Mesangial cell (primary cell): Measurements from ENCODE around the gene CALR. TPM values are rescaled to one million over a fixed set of nuclear protein-coding genes. Genes with fewer than 3 reads are reported as not detected.

Source experiments
- total RNA-seq: library from RNA; depleted of rRNA; stranded (reverse); fragments of >200 nt; gene quantifications from 2 replicates; pipeline ENCODE4 v1.2.3, GENCODE V29; 2015

CALR gene
- total RNA-seq: 525 and 1,118 TPM in 2 replicates

GRCh38 chr19:12937927-12938778 is at the start of gene CALR:
CALR (plus strand) TSS chr19:12938609; CDS start chr19:12938680, 71 bp downstream.

DNA sequence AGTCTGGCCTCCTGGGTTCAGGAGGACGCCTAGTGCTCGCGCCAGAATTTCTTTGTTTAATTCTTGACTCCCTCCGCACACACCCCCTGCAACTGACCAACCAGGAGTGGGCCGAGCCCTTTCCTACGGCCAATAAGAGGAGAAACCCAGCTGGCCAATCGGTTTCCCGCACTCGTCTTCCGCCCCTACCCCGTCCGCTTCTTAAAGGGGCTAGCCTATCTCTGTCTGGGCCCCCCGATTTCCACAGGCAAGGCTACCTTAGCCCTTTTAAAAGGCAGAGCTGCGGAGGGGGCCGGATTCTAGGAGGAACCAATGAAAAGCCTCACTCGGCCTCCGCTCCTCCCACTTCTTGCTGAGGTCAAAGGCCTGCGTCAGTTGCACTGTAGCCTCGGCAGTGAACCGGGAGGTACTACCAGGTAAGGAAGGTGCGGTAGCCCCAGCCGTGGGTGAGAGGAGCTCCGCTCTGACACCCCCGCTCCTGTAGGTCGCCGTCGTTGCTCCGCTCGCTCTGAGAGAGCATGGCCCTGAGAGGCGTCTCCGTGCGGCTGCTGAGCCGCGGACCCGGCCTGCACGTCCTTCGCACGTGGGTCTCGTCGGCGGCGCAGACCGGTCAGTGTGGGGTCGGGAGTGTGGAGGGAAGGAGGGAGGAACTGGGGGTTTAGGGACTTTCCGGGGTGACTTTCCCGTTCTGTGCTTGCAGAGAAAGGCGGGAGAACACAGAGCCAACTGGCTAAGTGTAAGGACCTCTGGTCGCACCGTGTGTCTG is 47.4 kb upstream of the CALR start, which contains the start of gene GCDH:
Gene GCDH, plus strand, starts transcription at position 374 of the 766 bp plus-strand sequence. Its CDS starts 145 bp downstream, at position 519.

DNA sequence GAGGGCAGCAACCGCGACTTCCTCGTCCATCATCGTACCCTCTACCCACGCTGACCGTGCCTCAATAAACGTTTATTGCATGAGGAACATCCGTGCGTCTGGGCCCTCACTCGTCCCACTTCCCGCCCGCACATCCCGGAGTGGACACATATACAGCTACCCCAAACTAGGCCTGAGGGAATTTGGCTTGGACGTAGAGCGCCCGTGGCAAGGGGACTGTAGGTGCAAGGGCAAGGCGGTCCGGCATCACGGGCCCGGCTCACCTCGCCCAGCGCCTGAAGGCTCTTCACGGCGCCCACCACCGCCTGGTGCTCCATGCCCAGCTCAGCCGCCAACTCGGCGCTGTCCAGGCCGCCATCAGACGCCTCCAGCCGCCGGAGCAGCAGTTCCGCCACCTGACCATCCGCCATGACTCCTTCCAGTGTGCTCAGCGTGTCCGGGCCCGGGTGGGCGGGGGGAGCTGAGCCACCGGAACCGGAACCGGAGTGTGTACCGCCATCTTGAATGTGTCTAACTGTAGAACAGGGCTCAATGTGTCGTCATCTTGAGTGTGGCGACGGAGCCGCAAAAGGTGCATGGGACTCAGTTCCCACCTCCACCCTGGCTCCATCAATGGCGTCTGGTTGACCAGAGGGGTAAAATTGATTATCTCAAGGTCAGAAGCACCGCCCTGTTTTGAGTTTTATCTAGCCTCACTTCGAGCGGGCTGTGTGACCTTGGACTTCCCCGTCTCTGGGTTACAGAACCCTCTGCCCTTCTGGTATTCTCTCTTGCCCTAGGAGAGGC is 4.9 kb upstream of the CALR start, which contains the start of gene FARSA:
Gene FARSA, minus strand, starts transcription at position 425 of the 786 bp plus-strand sequence. Its CDS starts 15 bp downstream, at position 410.

GRCh38 chr19:12945479-12946091 is 7.2 kb downstream of the CALR start, which contains the start of gene RAD23A:
RAD23A (plus strand) TSS chr19:12945862; CDS start chr19:12945949, 87 bp downstream.

GRCh38 chr19:12956446-12957388 is 18.3 kb downstream of the CALR start, which contains the start of gene GADD45GIP1:
GADD45GIP1 (minus strand) TSS chr19:12957223; CDS start chr19:12957212, 11 bp downstream.

DNA sequence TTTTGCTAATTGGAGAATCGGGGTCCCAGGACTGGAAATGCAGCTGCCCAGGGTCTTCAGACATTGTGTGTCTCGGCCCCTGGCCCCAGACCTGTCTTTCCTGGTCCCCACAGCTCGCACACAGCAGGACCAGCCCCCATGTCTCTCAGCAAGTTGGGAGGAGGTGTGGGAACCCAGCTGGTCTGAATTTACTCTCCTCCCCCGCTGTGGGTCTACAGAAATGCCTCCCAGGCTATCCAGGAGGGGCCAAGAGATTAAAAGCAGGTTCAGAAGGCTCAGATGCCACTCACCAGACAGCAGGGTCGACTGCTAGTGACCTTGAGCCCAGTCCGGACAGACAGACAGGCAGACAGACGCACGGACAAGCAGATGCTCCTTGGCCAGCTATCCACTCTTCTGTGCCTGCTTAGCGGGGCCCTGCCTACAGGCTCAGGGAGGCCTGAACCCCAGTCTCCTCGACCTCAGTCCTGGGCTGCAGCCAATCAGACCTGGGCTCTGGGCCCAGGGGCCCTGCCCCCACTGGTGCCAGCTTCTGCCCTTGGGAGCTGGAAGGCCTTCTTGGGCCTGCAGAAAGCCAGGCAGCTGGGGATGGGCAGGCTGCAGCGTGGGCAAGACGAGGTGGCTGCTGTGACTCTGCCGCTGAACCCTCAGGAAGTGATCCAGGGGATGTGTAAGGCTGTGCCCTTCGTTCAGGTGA is 31.0 kb downstream of the CALR start, which contains the start of gene DAND5:
Gene DAND5, plus strand, starts transcription at position 285 of the 697 bp plus-strand sequence. Its CDS starts 85 bp downstream, at position 370.

Other genes with a start within 250 kb of the CALR start
- 25.1 and 30.7 TPM in 2 replicates for gene FBXW9, start 242.0 kb upstream of the CALR start, total RNA-seq
- 44.5 and 46.6 TPM in 2 replicates for gene TNPO2, start 214.7 kb upstream of the CALR start, total RNA-seq
- 221 and 294 TPM in 2 replicates for gene TRIR, start 203.9 kb upstream of the CALR start, total RNA-seq
- gene GET3, start 201.1 kb upstream of the CALR start, total RNA-seq: 127 and 130 TPM in 2 replicates
- 0.38 TPM in 1 of 2 replicates, not detected in the other for gene BEST2, start 186.8 kb upstream of the CALR start, total RNA-seq
- gene HOOK2, start 163.1 kb upstream of the CALR start, total RNA-seq: 7.3 and 13.2 TPM in 2 replicates
- gene JUNB, start 147.1 kb upstream of the CALR start, total RNA-seq: 176 and 209 TPM in 2 replicates
- gene PRDX2, start 136.8 kb upstream of the CALR start, total RNA-seq: 394 and 417 TPM in 2 replicates
- 0.76 TPM in 1 of 2 replicates, not detected in the other for gene THSD8, start 136.5 kb upstream of the CALR start, total RNA-seq
- 12.3 and 59.2 TPM in 2 replicates for gene RNASEH2A, start 132.0 kb upstream of the CALR start, total RNA-seq
- gene RTBDN, start 104.0 kb upstream of the CALR start, total RNA-seq: not detected in 2 replicates
- 0.49 and 1.0 TPM in 2 replicates for gene MAST1, start 100.1 kb upstream of the CALR start, total RNA-seq
- 23.1 and 54.4 TPM in 2 replicates for gene DNASE2, start 57.2 kb upstream of the CALR start, total RNA-seq
- not detected in 2 replicates for gene KLF1, start 51.4 kb upstream of the CALR start, total RNA-seq
- 32.6 and 60.9 TPM in 2 replicates for gene GCDH, start 47.4 kb upstream of the CALR start, total RNA-seq
- gene SYCE2, start 19.3 kb upstream of the CALR start, total RNA-seq: 0.25 and 0.33 TPM in 2 replicates
- gene FARSA, start 4.9 kb upstream of the CALR start, total RNA-seq: 61.7 and 98.1 TPM in 2 replicates
- 104 and 117 TPM in 2 replicates for gene RAD23A, start 7.3 kb downstream of the CALR start, total RNA-seq
- 45.5 and 82.6 TPM in 2 replicates for gene GADD45GIP1, start 18.6 kb downstream of the CALR start, total RNA-seq
- 0.16 TPM in 1 of 2 replicates, not detected in the other for gene DAND5, start 31.0 kb downstream of the CALR start, total RNA-seq
- 6.7 and 16.2 TPM in 2 replicates for gene NFIX, start 56.9 kb downstream of the CALR start, total RNA-seq
- 2.9 and 6.4 TPM in 2 replicates for gene LYL1, start 164.2 kb downstream of the CALR start, total RNA-seq
- gene TRMT1, start 178.1 kb downstream of the CALR start, total RNA-seq: 42.7 and 48.6 TPM in 2 replicates
- gene NACC1, start 179.7 kb downstream of the CALR start, total RNA-seq: 107 and 120 TPM in 2 replicates
- 79.7 and 95.2 TPM in 2 replicates for gene STX10, start 211.8 kb downstream of the CALR start, total RNA-seq
- gene IER2, start 211.8 kb downstream of the CALR start, total RNA-seq: 75.2 and 81.3 TPM in 2 replicates